GM18511 (cell line): ENCODE results near the gene MCF2L2.

Experiments
- ATAC-seq: cut with Tn5 transposase; IDR thresholded peaks from one replicate; pipeline ENCODE4 v1.9.1; 2021; ENCODE audit warnings: mild to moderate bottlenecking, moderate library complexity; ENCODE audit not compliant: unreplicated experiment

Gene MCF2L2

GRCh38 chr3:183330881-183331280 is 97.5 kb downstream of the MCF2L2 start:
- no peak for ATAC-seq

GRCh38 chr3:183329543-183329942 is 98.9 kb downstream of the MCF2L2 start:
- no peak for ATAC-seq

GRCh38 chr3:183328823-183329222 is 99.6 kb downstream of the MCF2L2 start:
- ATAC-seq: no peak

- ATAC-seq: no peak
Measured at GRCh38 chr3:183328164-183328563, 100.3 kb downstream of the MCF2L2 start.

GRCh38 chr3:183327343-183327742 is 101.1 kb downstream of the MCF2L2 start:
- ATAC-seq: no peak

GRCh38 chr3:183324083-183324482 is 104.3 kb downstream of the MCF2L2 start:
- no peak for ATAC-seq

- ATAC-seq: no peak
Measured at GRCh38 chr3:183319371-183319770, 109.0 kb downstream of the MCF2L2 start.

GRCh38 chr3:183318877-183319276 is 109.5 kb downstream of the MCF2L2 start:
- no peak for ATAC-seq

- ATAC-seq: no peak
Measured at GRCh38 chr3:183317886-183318865, 110.2 kb downstream of the MCF2L2 start.

- ATAC-seq: no peak
Measured at GRCh38 chr3:183317271-183317670, 111.1 kb downstream of the MCF2L2 start.

- ATAC-seq: no peak
Measured at GRCh38 chr3:183315739-183316138, 112.7 kb downstream of the MCF2L2 start.

- no peak for ATAC-seq
Measured at GRCh38 chr3:183313764-183314163, 114.7 kb downstream of the MCF2L2 start.

GRCh38 chr3:183313351-183313750 is 115.1 kb downstream of the MCF2L2 start:
- no peak for ATAC-seq

GRCh38 chr3:183312433-183312832 is 116.0 kb downstream of the MCF2L2 start:
- no peak for ATAC-seq

- no peak for ATAC-seq
Measured at GRCh38 chr3:183310936-183311335, 117.5 kb downstream of the MCF2L2 start.

- no peak for ATAC-seq
Measured at GRCh38 chr3:183309276-183309675, 119.1 kb downstream of the MCF2L2 start.

GRCh38 chr3:183308751-183309150 is 119.7 kb downstream of the MCF2L2 start:
- ATAC-seq: no peak

- no peak for ATAC-seq
Measured at GRCh38 chr3:183307749-183308148, 120.7 kb downstream of the MCF2L2 start.

GRCh38 chr3:183306798-183307671 is 121.4 kb downstream of the MCF2L2 start:
- ATAC-seq: peak; percentile 93

GRCh38 chr3:183303690-183304089 is 124.7 kb downstream of the MCF2L2 start:
- ATAC-seq: no peak

- ATAC-seq: no peak
Measured at GRCh38 chr3:183301937-183302580, 126.4 kb downstream of the MCF2L2 start.
